ENCODE results near the gene PGBD5. TPM values are rescaled to one million over a fixed set of nuclear protein-coding genes. Genes with fewer than 3 reads are reported as not detected.
"Not testable (repeated sequence)": the region's sequence is repeated elsewhere in the genome, so short reads cannot be mapped to it uniquely, and the experiment has no call there.

Gene PGBD5
- total and polyA plus RNA-seq, 5 donors from 2014 or later = not detected

GRCh38 chr1:230414694-230415093 is 11.4 kb downstream of the PGBD5 start:
- DNase-seq (no peak), ATAC-seq (ENCODE audit: low read depth in 2 of 2) (no peak)
- Histone ChIP-seq H3K9me3 (ENCODE audit: control insufficient read depth in 2 of 2, low read length in 2 of 2) (no peaks in the 10 kb centered on the region), H3K4me1 (ENCODE audit: control insufficient read depth, insufficient read depth, low read length, poor library complexity, severe bottlenecking) (no peaks in the 10 kb centered on the region), H3K4me3 (ENCODE audit: low read depth, low read length) (no peak overlapping the region), H3K27ac (ENCODE audit: insufficient read depth, low read length, poor library complexity, severe bottlenecking) (no peak overlapping the region), H3K27me3 (ENCODE audit: control insufficient read depth, insufficient read depth, low read length) (no peaks in the 10 kb centered on the region), H3K36me3 (ENCODE audit: control insufficient read depth, insufficient read depth, low read length) (no peaks in the 10 kb centered on the region)
- H3K4me3 Mint-ChIP-seq = no peak overlapping the region
- H3K36me3 Mint-ChIP-seq = no peaks in the 10 kb centered on the region
- no peak overlapping the region for H3K27ac Mint-ChIP-seq
- H3K4me1 Mint-ChIP-seq = no peaks in the 10 kb centered on the region
- peaks cover 0 to 4% (median 2%) of the 10 kb centered on the region in 7 donors for H3K9me3 Mint-ChIP-seq
- H3K27me3 Mint-ChIP-seq = peaks cover 19% of the 10 kb centered on the region

- no peaks in the 10 kb centered on the region for H3K36me3 Mint-ChIP-seq
- no peaks in the 10 kb centered on the region for H3K9me3 ChIP-seq (ENCODE audit: control insufficient read depth in 2 of 2, low read length in 2 of 2)
- H3K27ac ChIP-seq (ENCODE audit: insufficient read depth, low read length, poor library complexity, severe bottlenecking) = no peak overlapping the region
- H3K4me1 Mint-ChIP-seq = no peaks in the 10 kb centered on the region
- H3K9me3 Mint-ChIP-seq = peaks cover 0 to 2% (median 2%) of the 10 kb centered on the region in 7 donors
- DNase-seq = no peak
- no peaks in the 10 kb centered on the region for H3K4me1 ChIP-seq (ENCODE audit: control insufficient read depth, insufficient read depth, low read length, poor library complexity, severe bottlenecking)
- peaks cover 15% of the 10 kb centered on the region for H3K27me3 Mint-ChIP-seq
- no peak overlapping the region for H3K4me3 ChIP-seq (ENCODE audit: low read depth, low read length)
- H3K27ac Mint-ChIP-seq = peak overlapping the region in 1 of 3 donors; percentile 9
- H3K4me3 Mint-ChIP-seq = no peak overlapping the region
- no peaks in the 10 kb centered on the region for H3K36me3 ChIP-seq (ENCODE audit: control insufficient read depth, insufficient read depth, low read length)
- ATAC-seq (ENCODE audit: low read depth in 2 of 2) = no peak
- no peaks in the 10 kb centered on the region for H3K27me3 ChIP-seq (ENCODE audit: control insufficient read depth, insufficient read depth, low read length)
These were observed 12.0 kb downstream of the PGBD5 start for GRCh38 chr1:230414102-230414501.

GRCh38 chr1:230413061-230413460 is 13.1 kb downstream of the PGBD5 start:
- DNase-seq = no peak
- H3K27me3 Mint-ChIP-seq = peaks cover 13% of the 10 kb centered on the region
- no peaks in the 10 kb centered on the region for H3K36me3 ChIP-seq (ENCODE audit: control insufficient read depth, insufficient read depth, low read length)
- no peak overlapping the region for H3K4me3 ChIP-seq (ENCODE audit: low read depth, low read length)
- H3K9me3 ChIP-seq (ENCODE audit: control insufficient read depth in 2 of 2, low read length in 2 of 2) = no peaks in the 10 kb centered on the region
- no peaks in the 10 kb centered on the region for H3K4me1 ChIP-seq (ENCODE audit: control insufficient read depth, insufficient read depth, low read length, poor library complexity, severe bottlenecking)
- no peak overlapping the region for H3K27ac Mint-ChIP-seq
- ATAC-seq (ENCODE audit: low read depth in 2 of 2) = no peak
- H3K4me3 Mint-ChIP-seq = no peak overlapping the region
- H3K36me3 Mint-ChIP-seq = no peaks in the 10 kb centered on the region
- peaks cover 0 to 7% (median 0%) of the 10 kb centered on the region in 7 donors for H3K9me3 Mint-ChIP-seq
- no peak overlapping the region for H3K27ac ChIP-seq (ENCODE audit: insufficient read depth, low read length, poor library complexity, severe bottlenecking)
- no peaks in the 10 kb centered on the region for H3K27me3 ChIP-seq (ENCODE audit: control insufficient read depth, insufficient read depth, low read length)
- no peaks in the 10 kb centered on the region for H3K4me1 Mint-ChIP-seq

GRCh38 chr1:230408971-230409370 is 17.2 kb downstream of the PGBD5 start:
- Mint-ChIP-seq H3K27me3 (peaks cover 9% of the 10 kb centered on the region), H3K4me3 (no peak overlapping the region), H3K27ac (no peak overlapping the region), H3K4me1 (no peaks in the 10 kb centered on the region), H3K9me3 (peaks cover 0 to 9% (median 0%) of the 10 kb centered on the region in 7 donors), H3K36me3 (no peaks in the 10 kb centered on the region)
- H3K4me1 ChIP-seq (ENCODE audit: control insufficient read depth, insufficient read depth, low read length, poor library complexity, severe bottlenecking) = no peaks in the 10 kb centered on the region
- no peaks in the 10 kb centered on the region for H3K36me3 ChIP-seq (ENCODE audit: control insufficient read depth, insufficient read depth, low read length)
- H3K27me3 ChIP-seq (ENCODE audit: control insufficient read depth, insufficient read depth, low read length) = no peaks in the 10 kb centered on the region
- no peak for DNase-seq
- H3K9me3 ChIP-seq (ENCODE audit: control insufficient read depth in 2 of 2, low read length in 2 of 2) = no peaks in the 10 kb centered on the region
- ATAC-seq (ENCODE audit: low read depth in 2 of 2) = no peak
- H3K4me3 ChIP-seq (ENCODE audit: low read depth, low read length) = no peak overlapping the region
- no peak overlapping the region for H3K27ac ChIP-seq (ENCODE audit: insufficient read depth, low read length, poor library complexity, severe bottlenecking)

- Mint-ChIP-seq H3K4me1 (no peaks in the 10 kb centered on the region), H3K27ac (no peak overlapping the region), H3K36me3 (no peaks in the 10 kb centered on the region), H3K27me3 (peaks cover 9% of the 10 kb centered on the region), H3K9me3 (peaks cover 0 to 9% (median 0%) of the 10 kb centered on the region in 7 donors), H3K4me3 (no peak overlapping the region)
- Histone ChIP-seq H3K4me3 (ENCODE audit: low read depth, low read length) (no peak overlapping the region), H3K9me3 (ENCODE audit: control insufficient read depth in 2 of 2, low read length in 2 of 2) (no peaks in the 10 kb centered on the region), H3K36me3 (ENCODE audit: control insufficient read depth, insufficient read depth, low read length) (no peaks in the 10 kb centered on the region), H3K4me1 (ENCODE audit: control insufficient read depth, insufficient read depth, low read length, poor library complexity, severe bottlenecking) (no peaks in the 10 kb centered on the region), H3K27me3 (ENCODE audit: control insufficient read depth, insufficient read depth, low read length) (no peaks in the 10 kb centered on the region), H3K27ac (ENCODE audit: insufficient read depth, low read length, poor library complexity, severe bottlenecking) (no peak overlapping the region)
- ATAC-seq (ENCODE audit: low read depth in 2 of 2) = no peak
- no peak for DNase-seq
These were observed 18.8 kb downstream of the PGBD5 start for GRCh38 chr1:230407351-230407750.

GRCh38 chr1:230406727-230407126 is 19.4 kb downstream of the PGBD5 start:
- H3K27ac ChIP-seq (ENCODE audit: insufficient read depth, low read length, poor library complexity, severe bottlenecking); H3K4me3 Mint-ChIP-seq; H3K4me3 ChIP-seq (ENCODE audit: low read depth, low read length); H3K36me3 ChIP-seq (ENCODE audit: control insufficient read depth, insufficient read depth, low read length); ATAC-seq (ENCODE audit: low read depth in 2 of 2); H3K27ac Mint-ChIP-seq; H3K27me3 ChIP-seq (ENCODE audit: control insufficient read depth, insufficient read depth, low read length); H3K4me1 ChIP-seq (ENCODE audit: control insufficient read depth, insufficient read depth, low read length, poor library complexity, severe bottlenecking); DNase-seq; H3K9me3 Mint-ChIP-seq; H3K36me3 Mint-ChIP-seq; H3K4me1 Mint-ChIP-seq; H3K9me3 ChIP-seq (ENCODE audit: control insufficient read depth in 2 of 2, low read length in 2 of 2); H3K27me3 Mint-ChIP-seq: not testable (repeated sequence)

GRCh38 chr1:230403442-230403841 is 22.7 kb downstream of the PGBD5 start:
- peaks cover 9% of the 10 kb centered on the region for H3K27me3 Mint-ChIP-seq
- H3K36me3 ChIP-seq (ENCODE audit: control insufficient read depth, insufficient read depth, low read length) = no peaks in the 10 kb centered on the region
- no peak overlapping the region for H3K27ac ChIP-seq (ENCODE audit: insufficient read depth, low read length, poor library complexity, severe bottlenecking)
- ATAC-seq (ENCODE audit: low read depth in 2 of 2) = no peak
- H3K9me3 Mint-ChIP-seq = peaks cover 0 to 4% (median 0%) of the 10 kb centered on the region in 7 donors
- H3K36me3 Mint-ChIP-seq = no peaks in the 10 kb centered on the region
- H3K9me3 ChIP-seq (ENCODE audit: control insufficient read depth in 2 of 2, low read length in 2 of 2) = no peaks in the 10 kb centered on the region
- no peak overlapping the region for H3K4me3 Mint-ChIP-seq
- no peak overlapping the region for H3K27ac Mint-ChIP-seq
- H3K4me1 ChIP-seq (ENCODE audit: control insufficient read depth, insufficient read depth, low read length, poor library complexity, severe bottlenecking) = no peaks in the 10 kb centered on the region
- H3K4me1 Mint-ChIP-seq = no peaks in the 10 kb centered on the region
- no peaks in the 10 kb centered on the region for H3K27me3 ChIP-seq (ENCODE audit: control insufficient read depth, insufficient read depth, low read length)
- no peak overlapping the region for H3K4me3 ChIP-seq (ENCODE audit: low read depth, low read length)
- no peak for DNase-seq

- Mint-ChIP-seq H3K27me3 (peaks cover 5% of the 10 kb centered on the region), H3K4me3 (no peak overlapping the region), H3K36me3 (no peaks in the 10 kb centered on the region), H3K4me1 (no peaks in the 10 kb centered on the region), H3K9me3 (peaks cover 0 to 4% (median 0%) of the 10 kb centered on the region in 7 donors), H3K27ac (no peak overlapping the region)
- no peaks in the 10 kb centered on the region for H3K9me3 ChIP-seq (ENCODE audit: control insufficient read depth in 2 of 2, low read length in 2 of 2)
- no peak overlapping the region for H3K27ac ChIP-seq (ENCODE audit: insufficient read depth, low read length, poor library complexity, severe bottlenecking)
- no peaks in the 10 kb centered on the region for H3K27me3 ChIP-seq (ENCODE audit: control insufficient read depth, insufficient read depth, low read length)
- H3K36me3 ChIP-seq (ENCODE audit: control insufficient read depth, insufficient read depth, low read length) = no peaks in the 10 kb centered on the region
- no peak for DNase-seq
- no peak overlapping the region for H3K4me3 ChIP-seq (ENCODE audit: low read depth, low read length)
- no peaks in the 10 kb centered on the region for H3K4me1 ChIP-seq (ENCODE audit: control insufficient read depth, insufficient read depth, low read length, poor library complexity, severe bottlenecking)
- ATAC-seq (ENCODE audit: low read depth in 2 of 2) = no peak
These were observed 24.3 kb downstream of the PGBD5 start for GRCh38 chr1:230401763-230402294.
